HG02678 (cell line): Measurements from ENCODE around the gene SVOP.
"Not testable (repeated sequence)": the region's sequence is repeated elsewhere in the genome, so short reads cannot be mapped to it uniquely, and the experiment has no call there.

Experiments
- ATAC-seq: cut with Tn5 transposase; IDR thresholded peaks from one replicate; pipeline ENCODE4 v1.9.1; 2021; ENCODE audit warnings: mild to moderate bottlenecking, moderate library complexity; ENCODE audit not compliant: unreplicated experiment

The SVOP gene

GRCh38 chr12:108896336-108896735 lies 124.5 kb downstream of the SVOP start:
- no peak for ATAC-seq

- ATAC-seq: no peak
These were observed 125.6 kb downstream of the SVOP start for GRCh38 chr12:108895220-108895802.

GRCh38 chr12:108890208-108890607 lies 130.7 kb downstream of the SVOP start:
- no peak for ATAC-seq

GRCh38 chr12:108888031-108888430 lies 132.8 kb downstream of the SVOP start:
- no peak for ATAC-seq

GRCh38 chr12:108886873-108887629 lies 133.8 kb downstream of the SVOP start:
- ATAC-seq: no peak

GRCh38 chr12:108884116-108885012 lies 136.5 kb downstream of the SVOP start:
- no peak for ATAC-seq

GRCh38 chr12:108881953-108882352 lies 138.9 kb downstream of the SVOP start:
- no peak for ATAC-seq

- ATAC-seq: no peak
These were observed 141.1 kb downstream of the SVOP start, which contains the start of gene DAO for GRCh38 chr12:108879615-108880254. TSS of gene DAO (plus strand) at chr12:108880092. CDS start at chr12:108885007, 4,915 bp downstream.

- no peak for ATAC-seq
These were observed 144.3 kb downstream of the SVOP start for GRCh38 chr12:108876550-108876949.

- ATAC-seq: no peak
These were observed 145.0 kb downstream of the SVOP start for GRCh38 chr12:108875682-108876361.

GRCh38 chr12:108875280-108875679 lies 145.6 kb downstream of the SVOP start:
- no peak for ATAC-seq

- no peak for ATAC-seq
These were observed 152.1 kb downstream of the SVOP start for GRCh38 chr12:108868781-108869180.

- not testable (repeated sequence) for ATAC-seq
These were observed 154.8 kb downstream of the SVOP start for GRCh38 chr12:108866083-108866482.

GRCh38 chr12:108865169-108865568 lies 155.7 kb downstream of the SVOP start:
- ATAC-seq: no peak

GRCh38 chr12:108862588-108862959 lies 158.3 kb downstream of the SVOP start:
- ATAC-seq: no peak

- ATAC-seq: no peak
These were observed 158.8 kb downstream of the SVOP start for GRCh38 chr12:108861878-108862587.

GRCh38 chr12:108860443-108860842 lies 160.4 kb downstream of the SVOP start:
- no peak for ATAC-seq

- no peak for ATAC-seq
These were observed 161.0 kb downstream of the SVOP start for GRCh38 chr12:108859923-108860291.

GRCh38 chr12:108859141-108859922 lies 161.5 kb downstream of the SVOP start:
- ATAC-seq: not testable (repeated sequence)
